BLaER1 treated with 17β-estradiol and CSF1 and Interleukin-3, amounts not matched to agents 10 nM and 100 nM (cell line): ENCODE measurements around the gene HSPA1L.
"Not testable (repeated sequence)": the region's sequence is repeated elsewhere in the genome, so short reads cannot be mapped to it uniquely, and the experiment has no call there.

Source experiments
- H3K27ac ChIP-seq, 11 experiments: shearing (Covaris generic); formaldehyde crosslinking; 2 replicates each; pipeline ENCODE4 v1.8.1; 2022
- H3K27me3 ChIP-seq, 11 experiments: shearing (Covaris generic); formaldehyde crosslinking; 2 replicates each; pipeline ENCODE4 v1.8.1; 2022
- H3K36me3 ChIP-seq, 11 experiments: shearing (Covaris generic); formaldehyde crosslinking; 2 replicates each; pipeline ENCODE4 v1.8.1; 2022
- H3K4me1 ChIP-seq, 10 experiments: shearing (Covaris generic); formaldehyde crosslinking; 2 replicates each; pipeline ENCODE4 v1.8.1; 2022
- H3K4me2 ChIP-seq, 11 experiments: shearing (Covaris generic); formaldehyde crosslinking; 2 replicates each; pipeline ENCODE4 v1.8.1; 2022
- H3K4me3 ChIP-seq, 10 experiments: shearing (Covaris generic); formaldehyde crosslinking; 2 replicates each; pipeline ENCODE4 v1.8.1; 2022
- H3K9ac ChIP-seq, 11 experiments: shearing (Covaris generic); formaldehyde crosslinking; 2 replicates each; pipeline ENCODE4 v1.8.1; 2022
- H3K9me3 ChIP-seq, 11 experiments: shearing (Covaris generic); formaldehyde crosslinking; replicated peaks in 1 of 11; 2 replicates each; pipeline ENCODE4 v1.8.1; 2022
- H4K20me1 ChIP-seq, 11 experiments: shearing (Covaris generic); formaldehyde crosslinking; 2 replicates each; pipeline ENCODE4 v1.8.1; 2022
- Cebpa-rat ChIP-seq, 11 experiments: shearing (Covaris generic); IDR thresholded peaks; 2 replicates each; pipeline ENCODE4 v1.8.1; 2022

Gene HSPA1L

GRCh38 chr6:31813465-31813849 is 1.6 kb downstream of the HSPA1L start:
- H4K20me1 ChIP-seq = peaks cover 0 to 7% (median 0%) of the 10 kb centered on the region in 11 experiments; a peak in 1 of 22 replicates
- H3K9ac ChIP-seq = peak overlapping the region in 10 of 11 experiments; percentile 54 to 78 (median 72); a peak in 16 of 22 replicates
- peaks cover 22 to 42% (median 37%) of the 10 kb centered on the region in 10 experiments for H3K4me1 ChIP-seq
- peak overlapping the region in 8 of 10 experiments; percentile 44 to 66 (median 58); a peak in 8 of 20 replicates for H3K4me3 ChIP-seq
- TF ChIP-seq Cebpa-rat (IDR thresholded peaks at IDR 0.05) = no peak
- peak overlapping the region; percentile 76 to 95 (median 89) for H3K4me2 ChIP-seq
- H3K36me3 ChIP-seq = peaks cover 0 to 7% (median 0%) of the 10 kb centered on the region in 11 experiments; a peak in 1 of 22 replicates
- peak overlapping the region; percentile 44 to 75 (median 71); a peak in 20 of 22 replicates for H3K27ac ChIP-seq
- H3K9me3 ChIP-seq = peaks cover 0 to 6% (median 0%) of the 10 kb centered on the region in 11 experiments; a peak in 2 of 22 replicates
- peaks cover 0 to 37% (median 30%) of the 10 kb centered on the region in 11 experiments; a peak in 19 of 22 replicates for H3K27me3 ChIP-seq

GRCh38 chr6:31811645-31812044 is 3.4 kb downstream of the HSPA1L start:
- Histone ChIP-seq H3K9ac (no peak overlapping the region), H3K4me3 (no peak overlapping the region)
- TF ChIP-seq Cebpa-rat (IDR thresholded peaks at IDR 0.05) = no peak

DNA sequence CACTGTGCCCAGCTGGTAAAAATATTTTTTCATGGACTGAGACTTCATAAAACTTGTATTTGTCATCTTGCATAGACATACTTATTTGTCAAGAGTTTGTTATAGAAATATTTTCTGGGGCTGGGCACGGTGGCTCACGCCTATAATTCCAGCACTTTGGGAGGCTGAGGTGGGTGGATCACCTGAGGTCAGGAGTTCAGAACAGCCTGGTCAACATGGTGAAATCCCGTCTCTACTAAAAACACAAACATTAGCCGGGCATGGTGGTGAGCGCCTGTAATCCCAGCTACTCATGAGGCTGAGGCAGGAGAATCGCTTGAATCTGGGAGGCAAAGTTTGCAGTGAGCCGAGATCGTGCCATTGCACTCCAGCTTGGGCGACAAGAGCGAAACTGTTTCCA is 6.5 kb downstream of the HSPA1L start:
- peaks cover 0 to 19% (median 15%) of the 10 kb centered on the region in 11 experiments; a peak in 17 of 22 replicates for H3K36me3 ChIP-seq
- H3K9me3 ChIP-seq, H3K4me3 ChIP-seq, H4K20me1 ChIP-seq, H3K4me2 ChIP-seq, H3K27ac ChIP-seq, H3K9ac ChIP-seq: not testable (repeated sequence)
- H3K27me3 ChIP-seq = peaks cover 0 to 16% (median 10%) of the 10 kb centered on the region in 11 experiments; a peak in 19 of 22 replicates
- H3K4me1 ChIP-seq = peaks cover 36 to 47% (median 41%) of the 10 kb centered on the region in 10 experiments

More at GRCh38 chr6:31811645-31812044, 3.4 kb downstream of the HSPA1L start:
- Histone ChIP-seq H4K20me1 (no peaks in the 10 kb centered on the region), H3K4me1 (peaks cover 25 to 39% (median 34%) of the 10 kb centered on the region in 10 experiments), H3K27me3 (peaks cover 0 to 37% (median 30%) of the 10 kb centered on the region in 11 experiments; a peak in 19 of 22 replicates), H3K4me2 (no peak overlapping the region), H3K9me3 (peaks cover 0 to 6% (median 0%) of the 10 kb centered on the region in 11 experiments; a peak in 2 of 22 replicates), H3K27ac (no peak overlapping the region), H3K36me3 (peaks cover 0 to 7% (median 0%) of the 10 kb centered on the region in 11 experiments; a peak in 1 of 22 replicates)

- peak within 1 kb of the TSS; percentile 77 to 96 (median 89) for H3K4me2 ChIP-seq
- H3K4me1 ChIP-seq = peaks cover 25 to 41% (median 36%) of the 10 kb centered on the region in 10 experiments
- H4K20me1 ChIP-seq = no peaks in the 10 kb centered on the region
- peak within 1 kb of the TSS; percentile 82 to 91 (median 88) for H3K9ac ChIP-seq
- peak within 1 kb of the TSS; percentile 65 to 80 (median 78) for H3K4me3 ChIP-seq
- TF ChIP-seq Cebpa-rat (IDR thresholded peaks at IDR 0.05) = no peak
- no peaks in the 10 kb centered on the region for H3K9me3 ChIP-seq
- peaks cover 17 to 38% (median 34%) of the 10 kb centered on the region in 11 experiments for H3K36me3 ChIP-seq
- peak within 1 kb of the TSS; percentile 65 to 91 (median 85) for H3K27ac ChIP-seq
- H3K27me3 ChIP-seq = no peaks in the 10 kb centered on the region
These were observed 8.4 kb downstream of the HSPA1L start, which contains the start of gene LSM2 for GRCh38 chr6:31806470-31807272. Gene LSM2 (minus strand): TSS chr6:31806966. CDS start chr6:31806757, 209 bp downstream.

- peak overlapping the region; percentile 65 to 80 (median 78) for H3K4me3 ChIP-seq
- no peaks in the 10 kb centered on the region for H3K9me3 ChIP-seq
- TF ChIP-seq Cebpa-rat (IDR thresholded peaks at IDR 0.05) = no peak
- H3K27me3 ChIP-seq = no peaks in the 10 kb centered on the region
- H4K20me1 ChIP-seq = no peaks in the 10 kb centered on the region
- H3K4me1 ChIP-seq = peaks cover 25 to 41% (median 36%) of the 10 kb centered on the region in 10 experiments
- H3K36me3 ChIP-seq = peaks cover 22 to 45% (median 41%) of the 10 kb centered on the region in 11 experiments
- peak overlapping the region; percentile 82 to 91 (median 88) for H3K9ac ChIP-seq
- peak overlapping the region; percentile 65 to 91 (median 85) for H3K27ac ChIP-seq
- peak overlapping the region; percentile 77 to 96 (median 89) for H3K4me2 ChIP-seq
These were observed 9.1 kb downstream of the HSPA1L start for GRCh38 chr6:31805939-31806469.

- not testable (repeated sequence) for H3K27me3 ChIP-seq, H4K20me1 ChIP-seq, H3K27ac ChIP-seq, H3K9me3 ChIP-seq, H3K9ac ChIP-seq, H3K4me3 ChIP-seq, H3K4me2 ChIP-seq
- H3K4me1 ChIP-seq = peaks cover 36 to 69% (median 62%) of the 10 kb centered on the region in 10 experiments
- H3K36me3 ChIP-seq = peaks cover 22 to 87% (median 66%) of the 10 kb centered on the region in 11 experiments
These were observed 13.8 kb downstream of the HSPA1L start for GRCh38 chr6:31801031-31801927.

GRCh38 chr6:31799781-31800180 is 15.3 kb downstream of the HSPA1L start:
- peak overlapping the region in 3 of 11 experiments; percentile 81 to 92 (median 91); a peak in 3 of 22 replicates for H3K4me2 ChIP-seq
- H3K27ac ChIP-seq = peak overlapping the region in 3 of 11 experiments; percentile 9 to 99 (median 17); a peak in 4 of 22 replicates
- no peaks in the 10 kb centered on the region for H3K9me3 ChIP-seq
- no peak for TF ChIP-seq Cebpa-rat (IDR thresholded peaks at IDR 0.05)
- H3K9ac ChIP-seq = 0 out of 22 replicates have a peak overlapping the region, but pooled peaks of 1 of the 11 experiments have one; percentile 7
- no peak overlapping the region for H3K4me3 ChIP-seq
- peaks cover 24 to 59% (median 51%) of the 10 kb centered on the region in 10 experiments for H3K4me1 ChIP-seq
- no peaks in the 10 kb centered on the region for H3K27me3 ChIP-seq
- peaks cover 22 to 80% (median 62%) of the 10 kb centered on the region in 11 experiments for H3K36me3 ChIP-seq
- H4K20me1 ChIP-seq = no peaks in the 10 kb centered on the region

DNA sequence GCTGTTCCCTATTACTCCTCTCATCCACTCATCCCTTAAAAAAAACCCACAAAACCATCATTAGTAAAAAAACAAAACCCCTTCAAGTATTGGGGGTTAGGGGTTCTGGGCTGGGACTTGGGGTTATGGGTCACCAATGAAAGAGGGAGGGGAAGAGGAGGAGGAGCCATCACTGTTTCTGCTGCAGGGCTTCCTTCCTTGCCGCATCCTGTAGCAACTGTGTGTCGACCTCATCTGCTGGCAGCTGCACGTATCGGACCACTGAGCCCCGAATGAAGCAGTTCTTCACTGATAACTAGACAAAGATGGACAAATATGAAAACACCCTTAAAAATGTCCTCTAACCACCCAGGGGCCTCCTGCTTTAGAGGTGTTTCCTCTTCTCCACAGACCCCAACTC is 17.5 kb downstream of the HSPA1L start:
- no peaks in the 10 kb centered on the region for H3K9me3 ChIP-seq
- TF ChIP-seq Cebpa-rat (IDR thresholded peaks at IDR 0.05) = no peak
- H3K27me3 ChIP-seq = no peaks in the 10 kb centered on the region
- peak overlapping the region; percentile 49 to 96 (median 90) for H3K4me2 ChIP-seq
- H3K4me3 ChIP-seq = peak overlapping the region in 4 of 10 experiments; percentile 6 to 39 (median 24); a peak in 5 of 20 replicates
- H4K20me1 ChIP-seq = peaks cover 0 to 8% (median 0%) of the 10 kb centered on the region in 11 experiments; a peak in 2 of 22 replicates
- H3K27ac ChIP-seq = peak overlapping the region in 8 of 11 experiments; percentile 99 to 100 (median 99); a peak in 16 of 22 replicates
- H3K36me3 ChIP-seq = peaks cover 18 to 65% (median 44%) of the 10 kb centered on the region in 11 experiments
- peak overlapping the region in 9 of 11 experiments; percentile 1 to 99 (median 60); a peak in 18 of 22 replicates for H3K9ac ChIP-seq
- peaks cover 37 to 61% (median 55%) of the 10 kb centered on the region in 10 experiments for H3K4me1 ChIP-seq
